HepG2 (cell line): ENCODE results near the gene TBC1D2B. TPM values are rescaled to one million over a fixed set of nuclear protein-coding genes. Genes with fewer than 3 reads are reported as not detected.

Experiments
- ATAC-seq: fragments of 200-7000 bp; cut with Tn5 transposase; 3 replicates; pipeline ENCODE4 v1.9.1; 2020; ENCODE audit warnings: mild to moderate bottlenecking, moderate library complexity
- BruUV-seq: library from RNA; stranded (reverse); fragments of 400-500 nt; replicated peaks from 2 replicates; lab custom pipeline; 2021; lab: Mats Ljungman, UMichigan
- CTCF ChIA-PET: fragments of 300-600 bp; formaldehyde crosslinking; extraction: SDS; loops from one replicate; lab custom pipeline; 2021; ENCODE audit warnings: low total read pairs, inconsistent platforms, low intra/inter-chr PET ratio; lab: Yijun Ruan, JAX
- POLR2A ChIA-PET: fragments of 350-600 bp; sonication (Branson Sonifier 250); formaldehyde crosslinking; loops from one replicate; lab custom pipeline; 2020; ENCODE audit warnings: antibody characterized with exemption, inconsistent platforms; lab: Yijun Ruan, JAX
- DNase-seq: peaks from one replicate; pipeline ENCODE4 v3.0.0-alpha.2; 2015; ENCODE audit warnings: low spot score
- FAIRE-seq: peaks from 3 replicates; lab custom pipeline; 2011; peaks lifted over from hg19 to GRCh38; lab: Jason Lieb, UNC
- H2AFZ ChIP-seq: one replicate; pipeline ENCODE4 v1.6.1; 2011; ENCODE audit warnings: low read length, inconsistent platforms
- H3K27ac ChIP-seq: fragments of 300-600 bp; 3 replicates; pipeline ENCODE4 v1.8.0; 2011; ENCODE audit warnings: mixed run types, mild to moderate bottlenecking, mixed read lengths, low read length, inconsistent platforms; ENCODE audit not compliant: insufficient read depth; ENCODE audit errors: extremely low read length
- H3K27me3 ChIP-seq, 2 experiments: fragments of 200-600 bp in 1 of 2; 2 replicates in 1 of 2; 3 replicates in 1 of 2; pipeline versions ENCODE4 v1.6.0 to v1.8.0; 2011; ENCODE audit warnings: low read length in 2 of 2, mild to moderate bottlenecking in 2 of 2, moderate library complexity in 2 of 2, inconsistent platforms in 1 of 2; ENCODE audit not compliant: insufficient read depth in 2 of 2, control insufficient read depth in 1 of 2
- H3K36me3 ChIP-seq, 2 experiments: fragments of 200-600 bp in 1 of 2; replicated peaks in 1 of 2; 2 replicates in 1 of 2; 3 replicates in 1 of 2; pipeline versions ENCODE4 v1.5.1 to v1.8.0; 2011; ENCODE audit warnings: low read length in 2 of 2, inconsistent platforms in 1 of 2; ENCODE audit not compliant: insufficient read depth in 2 of 2, control insufficient read depth in 1 of 2
- H3K4me1 ChIP-seq: 2 replicates; pipeline ENCODE4 v1.5.1; 2012; ENCODE audit warnings: low read length, inconsistent platforms; ENCODE audit not compliant: insufficient read depth
- H3K4me2 ChIP-seq: 2 replicates; pipeline ENCODE4 v1.6.0; 2011; ENCODE audit warnings: low read depth, low read length, inconsistent platforms
- H3K4me3 ChIP-seq, 3 experiments: fragments of 200-600 bp in 1 of 3; sonication (generic), shearing (Covaris generic) in 1 of 3; replicated peaks in 1 of 3; 2 replicates each; pipeline ENCODE4 v1.5.1; 2011 to 2016; ENCODE audit warnings: low read length in 3 of 3, inconsistent platforms in 2 of 3, low read depth in 2 of 3, mild to moderate bottlenecking in 2 of 3, control low read depth in 1 of 3, mixed read lengths in 1 of 3; ENCODE audit not compliant: insufficient read depth in 1 of 3
- H3K79me2 ChIP-seq: one replicate; pipeline ENCODE4 v1.6.1; 2011; ENCODE audit warnings: low read length, inconsistent platforms; ENCODE audit not compliant: insufficient read depth
- H3K9ac ChIP-seq: 2 replicates; pipeline ENCODE4 v1.6.0; 2011; ENCODE audit warnings: mild to moderate bottlenecking, low read depth, low read length, inconsistent platforms; ENCODE audit not compliant: insufficient read depth
- H3K9me3 ChIP-seq: 2 replicates; pipeline ENCODE4 v1.5.1; 2012; ENCODE audit warnings: mild to moderate bottlenecking, low read length
- H4K20me1 ChIP-seq: 2 replicates; pipeline ENCODE4 v1.6.0; 2011; ENCODE audit warnings: inconsistent platforms, mild to moderate bottlenecking, low read length, moderate library complexity; ENCODE audit not compliant: insufficient read depth
- ARHGAP35 ChIP-seq: sonication (generic); formaldehyde crosslinking; IDR thresholded peaks from 2 replicates; pipeline ENCODE4 v1.9.0; 2022; ENCODE audit warnings: mild to moderate bottlenecking, inconsistent platforms, moderate library complexity, missing genetic modification reagents, borderline replicate concordance
- EEA1 ChIP-seq: sonication (generic); formaldehyde crosslinking; IDR thresholded peaks from 2 replicates; pipeline ENCODE4 v1.5.1; 2020; ENCODE audit warnings: mild to moderate bottlenecking, missing genetic modification reagents, borderline replicate concordance
- FOXP1 ChIP-seq, 2 experiments: fragments of 450-650 bp in 1 of 2; IDR thresholded peaks; 2 replicates each; pipeline ENCODE4 v1.6.1; 2017 to 2018; ENCODE audit warnings: antibody characterized with exemption in 1 of 2
- HES4 ChIP-seq: sonication (generic); formaldehyde crosslinking; IDR thresholded peaks from 2 replicates; pipeline ENCODE4 v1.9.0; 2021; ENCODE audit warnings: mild to moderate bottlenecking, missing genetic modification reagents, borderline replicate concordance
- ISL2 ChIP-seq: sonication (generic); formaldehyde crosslinking; IDR thresholded peaks from 2 replicates; pipeline ENCODE4 v1.5.0; 2020; ENCODE audit warnings: missing genetic modification reagents
- ISX ChIP-seq: sonication (generic); formaldehyde crosslinking; conservative IDR thresholded peaks from 2 replicates; pipeline ENCODE4 v1.5.0; 2020; ENCODE audit warnings: missing genetic modification reagents
- RFX1 ChIP-seq: fragments of 450-650 bp; IDR thresholded peaks from 2 replicates; pipeline ENCODE4 v1.6.1; 2017
- SNAPC5 ChIP-seq: sonication (generic); formaldehyde crosslinking; IDR thresholded peaks from 2 replicates; pipeline ENCODE4 v1.8.1; 2023; ENCODE audit warnings: mild to moderate bottlenecking, missing genetic modification reagents, borderline replicate concordance
- THAP7 ChIP-seq: sonication (generic); formaldehyde crosslinking; IDR thresholded peaks from 2 replicates; pipeline ENCODE4 v1.8.1; 2023; ENCODE audit warnings: mild to moderate bottlenecking, missing genetic modification reagents
- ZNF274 ChIP-seq: sonication (generic); formaldehyde crosslinking; IDR thresholded peaks from 2 replicates; pipeline ENCODE4 v1.5.1; 2020; ENCODE audit warnings: mild to moderate bottlenecking, missing genetic modification reagents
- WGBS: methylation state at CpG from one replicate; pipeline ENCODE4 v1.1.6; 2017; ENCODE audit warnings: low lambda C conversion rate; 5-methylcytosine and 5-hydroxymethylcytosine counted together
- in situ Hi-C: cut with HindIII; loops from 2 replicates; pipeline ENCODE4 v1.10.0; 2017; ENCODE audit warnings: low pct_unique_long_range_greater_than_20kb; ENCODE audit not compliant: extremely low pct_ligation_motif_present
- intact Hi-C: fragments of 100-400 bp; cut with micrococcal nuclease; formaldehyde crosslinking; loops from one replicate; pipeline ENCODE4 v1.10.0; 2022; ENCODE audit not compliant: unreplicated experiment
- polyA plus RNA-seq, 8 experiments: library from polyadenylated mRNA; depleted of rRNA in 3 of 8; stranded (reverse) in 7 of 8; unstranded in 1 of 8; fragments of >200 nt; fragmentation: Illumina TruSeq in 4 of 8; extraction: Trizol in 4 of 8; gene quantifications; 2 replicates each; pipeline versions ENCODE4 v1.2.1 to v1.2.3, GENCODE V29; 2011 to 2016; ENCODE audit warnings: low read depth in 4 of 8, missing spikeins in 1 of 8, mixed read lengths in 1 of 8; ENCODE audit not compliant: insufficient read depth in 1 of 8
- total RNA-seq, 5 experiments: library from RNA; depleted of rRNA; stranded (reverse); fragments of >200 nt; fragmentation: Illumina TruSeq; extraction: Trizol; gene quantifications; 2 replicates each; pipeline ENCODE4 v1.2.3, GENCODE V29; 2016; ENCODE audit warnings: low read depth in 1 of 5

TBC1D2B gene
- total and polyA plus RNA-seq, 2 of the 13 experiments (the other 11 are each of a cell fraction or from before 2014, with no cell fraction given) = 10.1 to 14.4 TPM

GRCh38 chr15:78044407-78045155 is 32.9 kb downstream of the TBC1D2B start:
- ATAC-seq = no peak
- Histone ChIP-seq H3K4me3 (no peak overlapping the region), H3K27ac (no peak overlapping the region), H2AFZ (no peak overlapping the region), H3K9me3 (no peaks in the 10 kb centered on the region), H3K9ac (no peak overlapping the region), H3K36me3 (peaks cover 3 to 12% of the 10 kb centered on the region in 2 experiments; a peak in 3 of 5 replicates), H3K4me1 (0 out of 2 replicates have a peak, but pooled peaks cover 14% of the 10 kb centered on the region), H3K79me2 (no peaks in the 10 kb centered on the region), H3K27me3 (no peaks in the 10 kb centered on the region), H3K4me2 (no peak overlapping the region), H4K20me1 (no peaks in the 10 kb centered on the region)
- no peak for TF ChIP-seq EEA1
- TF ChIP-seq ISX (CRISPR knock-in tag) = no peak
- TF ChIP-seq ZNF274 = no peak
- TF ChIP-seq FOXP1 (IDR thresholded peaks at IDR 0.05) = no peak
- no peak for TF ChIP-seq FOXP1 (CRISPR knock-in tag; IDR thresholded peaks at IDR 0.05)
- no peak for TF ChIP-seq SNAPC5
- TF ChIP-seq ISL2 = no peak
- no peak for DNase-seq
- intact Hi-C loops = no loop called here
- no TSS peak for BruUV-seq
- in situ Hi-C loops = no loop called here
- FAIRE-seq = no peak
- CTCF ChIA-PET = no interaction called here
- WGBS = 86% methylated on average over 5 of the region's 5 CpGs
- POLR2A ChIA-PET = no interaction called here

GRCh38 chr15:78041946-78042345 is 35.6 kb downstream of the TBC1D2B start:
- BruUV-seq = no TSS peak
- Histone ChIP-seq H3K36me3 (peaks cover 3 to 12% of the 10 kb centered on the region in 2 experiments; a peak in 3 of 5 replicates), H4K20me1 (no peaks in the 10 kb centered on the region), H3K9ac (no peak overlapping the region), H3K4me2 (no peak overlapping the region), H3K9me3 (no peaks in the 10 kb centered on the region), H2AFZ (no peak overlapping the region), H3K79me2 (no peaks in the 10 kb centered on the region), H3K27ac (no peak overlapping the region), H3K4me3 (no peak overlapping the region), H3K27me3 (no peaks in the 10 kb centered on the region), H3K4me1 (peaks cover 20% of the 10 kb centered on the region)
- no peak for ATAC-seq
- DNase-seq = no peak
- FAIRE-seq = no peak
- TF ChIP-seq RFX1 (no peak), THAP7 (CRISPR knock-in tag) (no peak), ARHGAP35 (CRISPR knock-in tag) (no peak), HES4 (CRISPR knock-in tag) (no peak)
- intact Hi-C loops (no loop called here), in situ Hi-C loops (no loop called here)
- WGBS = 95% methylated on average over 3 of the region's 3 CpGs
- POLR2A ChIA-PET = no interaction called here
- CTCF ChIA-PET = no interaction called here
